GM19240 (cell line): ENCODE measurements around the gene SEMA4F.
"Not testable (repeated sequence)": the region's sequence is repeated elsewhere in the genome, so short reads cannot be mapped to it uniquely, and the experiment has no call there.

Source experiments
- DNase-seq: peaks from one replicate; pipeline ENCODE4 v3.0.0; 2011; ENCODE audit warnings: low spot score; ENCODE audit not compliant: insufficient read length

Gene SEMA4F, protein sequence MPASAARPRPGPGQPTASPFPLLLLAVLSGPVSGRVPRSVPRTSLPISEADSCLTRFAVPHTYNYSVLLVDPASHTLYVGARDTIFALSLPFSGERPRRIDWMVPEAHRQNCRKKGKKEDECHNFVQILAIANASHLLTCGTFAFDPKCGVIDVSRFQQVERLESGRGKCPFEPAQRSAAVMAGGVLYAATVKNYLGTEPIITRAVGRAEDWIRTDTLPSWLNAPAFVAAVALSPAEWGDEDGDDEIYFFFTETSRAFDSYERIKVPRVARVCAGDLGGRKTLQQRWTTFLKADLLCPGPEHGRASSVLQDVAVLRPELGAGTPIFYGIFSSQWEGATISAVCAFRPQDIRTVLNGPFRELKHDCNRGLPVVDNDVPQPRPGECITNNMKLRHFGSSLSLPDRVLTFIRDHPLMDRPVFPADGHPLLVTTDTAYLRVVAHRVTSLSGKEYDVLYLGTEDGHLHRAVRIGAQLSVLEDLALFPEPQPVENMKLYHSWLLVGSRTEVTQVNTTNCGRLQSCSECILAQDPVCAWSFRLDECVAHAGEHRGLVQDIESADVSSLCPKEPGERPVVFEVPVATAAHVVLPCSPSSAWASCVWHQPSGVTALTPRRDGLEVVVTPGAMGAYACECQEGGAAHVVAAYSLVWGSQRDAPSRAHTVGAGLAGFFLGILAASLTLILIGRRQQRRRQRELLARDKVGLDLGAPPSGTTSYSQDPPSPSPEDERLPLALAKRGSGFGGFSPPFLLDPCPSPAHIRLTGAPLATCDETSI

DNA sequence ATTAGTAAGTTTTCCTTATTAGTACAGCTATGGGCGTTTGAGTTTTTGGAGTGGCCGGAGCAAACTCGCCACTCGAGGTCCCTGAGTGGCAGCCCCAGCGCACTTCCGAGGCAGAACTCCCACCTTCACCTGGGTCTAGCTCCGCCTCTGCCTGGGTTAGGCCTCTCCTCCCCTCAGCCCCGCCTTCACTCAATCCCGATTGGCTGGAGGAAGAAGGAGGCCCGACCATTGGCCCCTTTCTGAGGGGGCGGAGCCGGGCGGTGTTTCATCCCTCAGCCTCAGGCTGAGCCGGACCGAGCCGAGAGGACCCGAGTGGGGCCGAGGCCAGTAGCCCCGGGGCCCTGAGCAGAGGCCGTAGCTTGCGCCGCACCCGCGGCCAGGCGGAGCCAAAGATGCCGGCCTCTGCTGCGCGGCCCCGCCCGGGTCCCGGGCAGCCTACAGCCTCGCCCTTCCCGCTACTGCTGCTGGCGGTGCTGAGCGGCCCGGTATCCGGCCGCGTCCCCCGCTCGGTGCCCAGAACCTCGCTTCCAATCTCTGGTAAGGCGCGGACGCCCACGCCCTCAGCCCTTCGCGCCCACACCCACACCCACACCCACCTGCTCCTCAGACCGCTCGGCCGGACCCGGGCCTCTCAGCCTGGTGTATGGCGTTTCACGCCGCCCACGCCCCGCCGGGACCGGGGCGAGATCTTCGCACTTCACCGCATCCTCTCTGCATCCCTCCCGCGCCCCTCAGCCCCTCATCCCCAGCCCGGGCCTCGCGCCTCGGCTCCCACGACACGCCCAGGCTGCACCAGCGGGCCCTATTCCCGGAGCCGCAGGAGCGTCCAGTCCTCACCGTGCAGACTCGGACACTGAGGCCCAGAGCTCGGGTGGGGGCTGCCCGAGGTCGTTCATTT is at the start of gene SEMA4F:
Gene SEMA4F, plus strand, starts transcription at position 263 of the 898 bp plus-strand sequence. Its CDS starts 130 bp downstream, at position 393.
- peak; percentile 96 for DNase-seq

GRCh38 chr2:74606927-74607326 is 47.1 kb upstream of the SEMA4F start:
- DNase-seq, result no peak

GRCh38 chr2:74617122-74617521 is 36.9 kb upstream of the SEMA4F start:
- no peak for DNase-seq

- DNase-seq, result no peak
These were observed 35.5 kb upstream of the SEMA4F start for GRCh38 chr2:74618410-74619083.

DNA sequence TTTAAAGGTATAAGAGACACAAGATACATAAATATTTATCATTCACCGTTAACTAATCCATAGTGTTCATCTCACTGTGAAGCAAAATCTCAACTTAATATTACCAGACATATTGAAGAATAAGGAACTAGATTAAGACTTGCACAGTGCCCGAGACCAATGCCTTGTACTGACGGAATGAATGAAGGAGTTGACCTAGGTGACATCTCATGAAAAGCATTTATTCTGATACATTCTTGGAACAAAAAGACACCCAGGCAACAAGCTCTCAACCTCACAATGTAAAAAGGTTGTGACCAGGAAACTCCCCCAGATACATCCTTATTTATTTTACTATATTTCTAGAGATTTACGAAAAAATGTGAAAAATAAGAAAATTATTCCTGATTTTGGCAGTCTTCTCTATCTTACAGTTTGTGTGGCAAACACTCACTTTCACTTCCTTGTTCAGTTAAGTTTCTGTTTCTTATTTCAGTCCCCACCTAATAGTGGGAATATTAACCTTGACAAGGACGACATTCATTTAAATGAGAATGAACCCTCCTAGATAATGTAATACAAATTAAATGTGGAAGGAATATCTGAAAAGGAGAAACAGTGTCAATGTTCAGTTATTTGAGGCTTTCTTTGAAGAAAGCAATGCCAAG is 34.3 kb upstream of the SEMA4F start:
- no peak for DNase-seq

- no peak for DNase-seq
These were observed 33.4 kb upstream of the SEMA4F start for GRCh38 chr2:74620671-74621070.

DNA sequence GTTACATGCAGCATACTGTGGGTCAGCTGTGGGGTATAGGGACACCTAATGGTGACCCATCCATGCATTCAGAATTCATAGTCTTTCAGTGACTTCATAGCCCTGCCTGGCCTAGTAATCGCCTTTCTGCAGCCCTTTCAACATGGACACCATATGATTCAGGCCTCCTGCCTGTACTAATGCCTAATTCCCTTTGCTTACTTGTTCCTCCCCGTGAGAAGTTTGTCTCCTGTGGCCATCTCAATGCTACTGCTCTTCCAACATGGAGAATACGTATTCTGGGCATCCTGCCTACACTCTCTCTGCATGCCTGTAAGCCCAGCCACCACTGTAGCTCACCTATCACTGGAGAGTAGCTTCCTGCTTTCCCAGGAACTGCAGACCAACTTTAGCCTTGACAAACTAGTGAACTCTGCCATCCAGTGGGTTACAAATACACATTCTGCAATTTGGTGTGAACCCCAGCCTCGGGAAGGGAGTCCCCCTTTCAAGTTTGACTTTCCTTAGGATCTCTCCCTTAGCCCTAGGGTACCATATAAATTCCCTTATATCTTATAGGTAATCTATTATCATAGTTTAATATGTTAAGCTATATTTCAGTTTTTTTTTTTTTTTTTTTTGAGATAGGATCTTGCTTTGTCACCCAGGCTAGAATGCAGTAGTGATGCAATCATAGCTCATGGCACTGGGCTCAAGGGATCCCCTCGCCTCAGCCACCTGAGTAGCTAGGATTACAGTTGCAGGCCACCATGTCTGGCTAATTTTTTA is 28.2 kb upstream of the SEMA4F start:
- DNase-seq, result no peak

GRCh38 chr2:74628538-74629105 is 25.4 kb upstream of the SEMA4F start:
- no peak for DNase-seq

DNA sequence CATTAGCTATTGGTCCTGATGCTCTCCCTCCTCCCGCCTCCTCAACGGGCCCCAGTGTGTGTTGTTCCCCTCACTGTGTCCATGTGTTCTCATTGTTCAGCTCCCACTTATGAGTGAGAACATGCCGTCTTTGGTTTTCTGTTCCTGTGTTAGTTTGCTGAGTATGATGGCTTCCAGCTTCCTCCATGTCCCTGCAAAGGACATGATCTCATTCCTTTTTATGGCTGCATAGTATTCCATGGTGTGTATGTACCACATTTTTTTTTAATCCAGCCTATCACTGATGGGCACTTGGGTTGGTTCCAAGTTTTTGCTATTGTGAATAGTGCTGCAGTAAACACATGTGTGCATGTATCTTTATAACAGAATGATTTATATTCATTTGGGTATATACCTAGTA is 23.6 kb upstream of the SEMA4F start:
- not testable (repeated sequence) for DNase-seq

- no peak for DNase-seq
These were observed 21.7 kb upstream of the SEMA4F start for GRCh38 chr2:74632209-74632938.

DNA sequence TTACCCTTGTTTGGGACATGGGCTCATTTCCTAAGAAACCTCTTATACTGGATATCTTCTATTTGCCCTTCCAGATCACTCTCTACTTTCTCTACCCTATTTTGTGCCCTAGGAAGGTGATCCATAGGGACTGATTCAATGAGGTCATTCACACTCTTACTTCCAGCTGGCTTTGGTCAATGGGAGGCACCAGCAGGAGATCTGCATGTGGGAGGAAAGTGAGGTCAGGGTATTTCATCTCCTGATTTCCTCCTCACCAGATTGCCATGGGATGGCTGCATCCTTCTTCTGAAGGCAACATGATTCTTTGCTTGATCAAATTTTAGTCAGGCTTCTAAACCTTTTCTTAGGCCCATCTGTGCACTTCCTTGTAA is 21.1 kb upstream of the SEMA4F start:
- no peak for DNase-seq

DNA sequence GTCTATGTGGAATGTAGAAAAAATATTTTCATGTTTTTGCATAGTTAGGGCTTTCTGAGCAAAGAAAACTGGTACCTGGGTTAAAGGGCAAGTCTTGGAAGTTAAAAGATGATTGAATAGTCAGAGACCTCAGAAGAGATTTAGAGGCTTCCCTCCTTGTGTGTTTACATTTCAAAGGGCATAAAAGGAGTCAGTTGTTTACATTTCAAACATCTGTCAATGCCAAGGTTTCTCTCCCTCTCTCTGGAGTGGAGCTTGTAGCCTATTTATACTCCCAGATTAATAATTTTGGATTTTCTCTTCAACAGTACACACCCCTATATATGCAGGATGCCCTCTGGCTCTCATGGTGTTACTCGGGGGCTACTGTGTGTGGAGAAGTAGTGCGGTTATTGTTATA is 14.5 kb upstream of the SEMA4F start:
- DNase-seq, result no peak

GRCh38 chr2:74645344-74645743 is 8.7 kb upstream of the SEMA4F start:
- no peak for DNase-seq

GRCh38 chr2:74646201-74646600 is 7.8 kb upstream of the SEMA4F start:
- DNase-seq, result no peak

- DNase-seq, result no peak
These were observed 7.1 kb upstream of the SEMA4F start for GRCh38 chr2:74646834-74647482.

DNA sequence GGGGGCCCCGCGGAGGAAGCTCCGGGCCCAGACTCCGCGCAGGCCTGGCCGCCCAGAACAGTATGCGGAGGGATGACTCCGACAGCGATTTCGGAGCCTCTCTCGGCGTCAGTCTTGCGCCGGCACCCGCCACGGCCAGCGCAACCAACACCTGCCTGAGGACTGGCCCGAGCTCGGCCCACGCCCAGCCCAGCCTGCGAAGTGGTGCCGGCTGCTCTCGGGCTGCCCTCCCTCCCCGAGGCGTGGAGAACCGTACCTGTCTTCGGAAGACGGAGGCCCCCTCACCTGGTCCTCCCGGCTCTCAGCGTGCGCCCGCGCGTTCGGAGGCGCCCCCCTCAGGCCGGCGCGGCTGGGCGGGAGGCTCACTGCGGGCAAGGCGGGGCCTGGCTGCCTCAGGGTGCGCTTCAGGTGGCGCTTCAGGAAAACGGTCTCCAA is 6.0 kb upstream of the SEMA4F start, which contains the start of gene M1AP:
Gene M1AP, minus strand, starts transcription at position 322 of the 435 bp plus-strand sequence. CDS start 8,055 bp downstream, outside the sequence.
- DNase-seq, result no peak

DNA sequence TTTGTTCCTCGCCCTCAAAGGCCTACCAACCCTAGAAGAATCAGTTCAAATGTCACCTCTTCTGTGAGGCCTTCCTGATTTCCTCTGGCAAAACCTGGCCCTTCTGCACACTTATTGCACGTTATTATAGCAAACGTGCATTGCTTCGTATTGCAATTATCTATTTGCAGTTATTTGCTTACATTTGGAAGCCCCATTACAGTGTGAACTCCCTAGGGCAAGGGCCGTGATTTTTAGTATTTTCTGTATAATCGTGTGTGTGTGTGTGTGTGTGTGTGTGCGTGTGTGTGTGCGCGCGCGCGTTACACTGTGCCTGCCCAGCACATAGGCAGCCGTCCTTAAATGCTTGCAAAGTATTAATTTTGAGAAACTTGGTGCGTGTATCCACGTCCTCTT is 460 bp upstream of the SEMA4F start:
- DNase-seq, result no peak

DNA sequence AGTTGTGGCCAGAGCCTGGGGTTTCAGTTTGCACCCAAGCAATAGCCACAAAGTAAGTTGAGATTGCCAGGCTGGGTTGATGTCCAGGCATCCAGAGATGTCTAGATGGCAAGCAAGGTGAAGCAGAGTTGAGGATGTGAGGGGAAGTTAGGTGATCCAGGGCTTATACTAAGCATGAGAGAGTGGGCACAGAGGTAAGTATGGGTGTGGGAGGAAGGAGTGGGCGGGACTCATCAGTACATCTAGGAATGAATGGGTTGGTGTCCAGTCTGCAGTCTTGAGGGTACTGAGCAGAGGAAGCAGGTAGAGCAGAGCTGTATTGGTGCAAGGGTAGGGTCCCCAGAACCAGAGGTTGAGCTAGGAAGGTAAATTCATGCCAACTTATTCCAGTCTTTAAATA is 1.5 kb downstream of the SEMA4F start:
- DNase-seq, result no peak
